K562 (cell line): Measurements from ENCODE around the gene NRROS. TPM values are rescaled to one million over a fixed set of nuclear protein-coding genes. Genes with fewer than 3 reads are reported as not detected.
A peak's percentile ranks its signal among the peaks of the same experiment; 100 is the strongest.

Experiments
- CBX1 ChIP-seq: sonication (generic); IDR thresholded peaks from 2 replicates; pipeline ENCODE4 v1.6.1; 2016; ENCODE audit warnings: antibody characterized with exemption, low read depth, mild to moderate bottlenecking
- EP300 ChIP-seq: IDR thresholded peaks from 2 replicates; pipeline ENCODE4 v1.6.1; 2012; ENCODE audit warnings: low read length, improper control_type of control experiment
- RAD21 ChIP-seq, 2 experiments: fragments of 250-450 bp in 1 of 2; fragments of 450-650 bp in 1 of 2; sonication (Bioruptor Pico) in 1 of 2; formaldehyde crosslinking in 1 of 2; IDR thresholded peaks in 1 of 2; conservative IDR thresholded peaks in 1 of 2; 2 replicates each; pipeline versions ENCODE4 v1.4.0 to v1.8.0; 2020 to 2022; ENCODE audit warnings: mild to moderate bottlenecking in 2 of 2, moderate library complexity in 1 of 2
- RNF2 ChIP-seq: sonication (generic); IDR thresholded peaks from 2 replicates; pipeline ENCODE4 v1.6.1; 2016
- TCF7 ChIP-seq: sonication (generic); IDR thresholded peaks from 2 replicates; pipeline ENCODE4 v1.6.1; 2016; ENCODE audit warnings: antibody characterized with exemption, borderline replicate concordance
- ZNF175 ChIP-seq: fragments of 200-800 bp; sonication (Bioruptor generic); IDR thresholded peaks from 2 replicates; pipeline ENCODE4 v1.6.1; 2016; ENCODE audit warnings: low read depth, mild to moderate bottlenecking, missing genetic modification characterization, missing compliant biosample characterization
- ZNF699 ChIP-seq: fragments of 250-450 bp; sonication (Bioruptor Pico); IDR thresholded peaks from 2 replicates; pipeline ENCODE4 v1.8.0; 2021; ENCODE audit warnings: mild to moderate bottlenecking, moderate library complexity; ENCODE audit not compliant: insufficient replicate concordance
- polyA plus RNA-seq, 8 experiments: library from polyadenylated mRNA; depleted of rRNA in 4 of 8; stranded (reverse) in 5 of 8; unstranded in 3 of 8; fragments of >200 nt; fragmentation: Nextera tagmentation in 2 of 8; fragmentation: Illumina TruSeq in 1 of 8; extraction: Ambion mirVana in 2 of 8; extraction: Trizol in 1 of 8; gene quantifications; 2 replicates each; pipeline versions ENCODE4 v1.2.1 to v1.2.3, GENCODE V29; 2011 to 2014; ENCODE audit warnings: inconsistent platforms in 1 of 8, missing spikeins in 1 of 8
- total RNA-seq, 7 experiments: library from RNA; depleted of rRNA in 6 of 7; stranded (reverse); fragments of >200 nt in 6 of 7; fragmentation: Illumina TruSeq in 2 of 7; extraction: Trizol in 2 of 7; gene quantifications; 2 replicates each; pipeline versions ENCODE4 v1.2.1 to v1.2.3, GENCODE V29; 2011 to 2021; ENCODE audit warnings: low replicate concordance in 1 of 7
- TF ChIP-seq, protein P1 (sequence below), 2 experiments: fragments of 450-650 bp in 1 of 2; sonication (generic) in 1 of 2; formaldehyde crosslinking in 1 of 2; IDR thresholded peaks; 2 replicates each; pipeline versions ENCODE4 v1.7.1 to v1.9.0; 2016 to 2022; ENCODE audit warnings: inconsistent platforms in 1 of 2, mild to moderate bottlenecking in 1 of 2, missing genetic modification reagents in 1 of 2
- TF ChIP-seq, protein P2 (sequence below): conservative IDR thresholded peaks from 2 replicates; pipeline ENCODE4 v1.6.1; 2011; ENCODE audit warnings: low read depth, mild to moderate bottlenecking, low read length; ENCODE audit not compliant: control insufficient read depth
- TF ChIP-seq, protein P3 (sequence below), 2 experiments: fragments of 200-800 bp in 1 of 2; sonication (Bioruptor generic) in 1 of 2; sonication (generic) in 1 of 2; formaldehyde crosslinking in 1 of 2; IDR thresholded peaks in 1 of 2; conservative IDR thresholded peaks in 1 of 2; 2 replicates each; pipeline versions ENCODE4 v1.5.0 to v1.6.1; 2016 to 2020; ENCODE audit warnings: missing compliant biosample characterization in 1 of 2, missing genetic modification characterization in 1 of 2, missing genetic modification reagents in 1 of 2

NRROS gene
- total and polyA plus RNA-seq, 9 of the 15 experiments (the other 6 are each of a cell fraction or from before 2014, with no cell fraction given): 0.34 to 13.8 (median 3.8) TPM

DNA sequence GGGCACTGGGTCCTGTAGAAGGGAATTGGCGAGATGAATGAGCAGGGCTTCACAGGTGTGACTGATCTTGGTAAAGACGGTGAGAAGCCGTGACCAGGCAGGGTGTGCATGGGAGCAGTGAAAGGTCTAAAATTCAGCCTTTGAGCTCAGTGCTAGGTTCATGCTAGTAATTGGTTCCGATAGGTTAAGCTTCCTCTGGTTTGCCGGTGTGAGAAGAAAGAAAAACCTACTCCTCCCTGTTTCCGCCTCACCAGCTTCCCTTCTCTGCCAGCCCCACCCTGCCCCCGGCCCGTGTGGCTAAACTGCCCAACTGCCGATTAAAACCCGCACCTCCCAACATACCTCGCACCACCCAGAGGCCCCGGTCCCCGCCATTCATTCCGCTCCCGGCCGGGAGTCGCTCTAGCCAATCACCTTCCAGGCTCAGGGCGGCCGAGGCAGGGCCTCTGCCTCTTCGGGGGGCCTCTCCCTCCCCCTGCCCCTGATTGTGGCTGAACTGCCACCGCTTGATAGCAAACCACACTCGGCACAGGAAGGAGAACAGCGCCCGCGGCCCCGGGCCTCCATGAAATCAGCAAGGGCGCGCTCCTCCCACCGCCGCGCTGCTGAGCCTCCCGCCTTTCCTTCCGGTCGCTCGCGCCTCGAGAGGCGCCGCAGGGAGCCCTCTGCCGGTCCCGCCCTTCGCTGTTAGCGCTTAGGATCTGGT is 7.3 kb upstream of the NRROS start (continued):
- TF ChIP-seq, protein P1, sequence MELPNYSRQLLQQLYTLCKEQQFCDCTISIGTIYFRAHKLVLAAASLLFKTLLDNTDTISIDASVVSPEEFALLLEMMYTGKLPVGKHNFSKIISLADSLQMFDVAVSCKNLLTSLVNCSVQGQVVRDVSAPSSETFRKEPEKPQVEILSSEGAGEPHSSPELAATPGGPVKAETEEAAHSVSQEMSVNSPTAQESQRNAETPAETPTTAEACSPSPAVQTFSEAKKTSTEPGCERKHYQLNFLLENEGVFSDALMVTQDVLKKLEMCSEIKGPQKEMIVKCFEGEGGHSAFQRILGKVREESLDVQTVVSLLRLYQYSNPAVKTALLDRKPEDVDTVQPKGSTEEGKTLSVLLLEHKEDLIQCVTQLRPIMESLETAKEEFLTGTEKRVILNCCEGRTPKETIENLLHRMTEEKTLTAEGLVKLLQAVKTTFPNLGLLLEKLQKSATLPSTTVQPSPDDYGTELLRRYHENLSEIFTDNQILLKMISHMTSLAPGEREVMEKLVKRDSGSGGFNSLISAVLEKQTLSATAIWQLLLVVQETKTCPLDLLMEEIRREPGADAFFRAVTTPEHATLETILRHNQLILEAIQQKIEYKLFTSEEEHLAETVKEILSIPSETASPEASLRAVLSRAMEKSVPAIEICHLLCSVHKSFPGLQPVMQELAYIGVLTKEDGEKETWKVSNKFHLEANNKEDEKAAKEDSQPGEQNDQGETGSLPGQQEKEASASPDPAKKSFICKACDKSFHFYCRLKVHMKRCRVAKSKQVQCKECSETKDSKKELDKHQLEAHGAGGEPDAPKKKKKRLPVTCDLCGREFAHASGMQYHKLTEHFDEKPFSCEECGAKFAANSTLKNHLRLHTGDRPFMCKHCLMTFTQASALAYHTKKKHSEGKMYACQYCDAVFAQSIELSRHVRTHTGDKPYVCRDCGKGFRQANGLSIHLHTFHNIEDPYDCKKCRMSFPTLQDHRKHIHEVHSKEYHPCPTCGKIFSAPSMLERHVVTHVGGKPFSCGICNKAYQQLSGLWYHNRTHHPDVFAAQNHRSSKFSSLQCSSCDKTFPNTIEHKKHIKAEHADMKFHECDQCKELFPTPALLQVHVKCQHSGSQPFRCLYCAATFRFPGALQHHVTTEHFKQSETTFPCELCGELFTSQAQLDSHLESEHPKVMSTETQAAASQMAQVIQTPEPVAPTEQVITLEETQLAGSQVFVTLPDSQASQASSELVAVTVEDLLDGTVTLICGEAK (IDR thresholded peaks at IDR 0.05): peak; percentile 30; the same call in 1 of the 2 replicates
- TF ChIP-seq, protein P1 (CRISPR knock-in tag; IDR thresholded peaks at IDR 0.05): no peak
- TF ChIP-seq, protein P2, sequence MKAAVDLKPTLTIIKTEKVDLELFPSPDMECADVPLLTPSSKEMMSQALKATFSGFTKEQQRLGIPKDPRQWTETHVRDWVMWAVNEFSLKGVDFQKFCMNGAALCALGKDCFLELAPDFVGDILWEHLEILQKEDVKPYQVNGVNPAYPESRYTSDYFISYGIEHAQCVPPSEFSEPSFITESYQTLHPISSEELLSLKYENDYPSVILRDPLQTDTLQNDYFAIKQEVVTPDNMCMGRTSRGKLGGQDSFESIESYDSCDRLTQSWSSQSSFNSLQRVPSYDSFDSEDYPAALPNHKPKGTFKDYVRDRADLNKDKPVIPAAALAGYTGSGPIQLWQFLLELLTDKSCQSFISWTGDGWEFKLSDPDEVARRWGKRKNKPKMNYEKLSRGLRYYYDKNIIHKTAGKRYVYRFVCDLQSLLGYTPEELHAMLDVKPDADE: peak; percentile 76; the same call in 1 of the 2 replicates
- TF ChIP-seq ZNF699 (no peak), TCF7 (peak; percentile 26; the same call in 1 of the 2 replicates), CBX1 (peak; percentile 76; the same call in 1 of the 2 replicates), EP300 (peak; percentile 67), RNF2 (peak; percentile 98), RAD21 (CRISPR knock-in tag; conservative IDR thresholded peaks at IDR 0.05 in 1 of 2, IDR thresholded peaks at IDR 0.05 in 1 of 2) (peak; percentile 6 to 13; a peak in 1 of 4 replicates), ZNF175 (CRISPR knock-in tag) (peak; percentile 45; the same call in 1 of the 2 replicates)
- TF ChIP-seq, protein P3, sequence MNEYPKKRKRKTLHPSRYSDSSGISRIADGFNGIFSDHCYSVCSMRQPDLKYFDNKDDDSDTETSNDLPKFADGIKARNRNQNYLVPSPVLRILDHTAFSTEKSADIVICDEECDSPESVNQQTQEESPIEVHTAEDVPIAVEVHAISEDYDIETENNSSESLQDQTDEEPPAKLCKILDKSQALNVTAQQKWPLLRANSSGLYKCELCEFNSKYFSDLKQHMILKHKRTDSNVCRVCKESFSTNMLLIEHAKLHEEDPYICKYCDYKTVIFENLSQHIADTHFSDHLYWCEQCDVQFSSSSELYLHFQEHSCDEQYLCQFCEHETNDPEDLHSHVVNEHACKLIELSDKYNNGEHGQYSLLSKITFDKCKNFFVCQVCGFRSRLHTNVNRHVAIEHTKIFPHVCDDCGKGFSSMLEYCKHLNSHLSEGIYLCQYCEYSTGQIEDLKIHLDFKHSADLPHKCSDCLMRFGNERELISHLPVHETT (CRISPR knock-in tag; conservative IDR thresholded peaks at IDR 0.05 in 1 of 2, IDR thresholded peaks at IDR 0.05 in 1 of 2): peak in 1 of 2 experiments; percentile 90; a peak in 2 of 4 replicates
